Astrocyte of the cerebellum (primary cell): ENCODE data around the gene ZNF267.
"Not testable (repeated sequence)": the region's sequence is repeated elsewhere in the genome, so short reads cannot be mapped to it uniquely, and the experiment has no call there.

Source experiments
- DNase-seq: peaks from one replicate; pipeline ENCODE4 v3.0.0-alpha.2; 2011; ENCODE audit warnings: low read depth
- H3K4me3 ChIP-seq: 2 replicates; pipeline ENCODE4 v1.5.1; 2011; ENCODE audit warnings: mild to moderate bottlenecking, low read depth, low read length, moderate library complexity
- in situ Hi-C: cut with HindIII; loops from 2 replicates; pipeline ENCODE4 v1.10.0; 2017; ENCODE audit warnings: low sequenced_read_pairs
- TF ChIP-seq, protein P1 (sequence below): IDR thresholded peaks from 2 replicates; pipeline ENCODE4 v1.5.1; 2012; ENCODE audit warnings: low read length, low read depth, moderate library complexity, mild to moderate bottlenecking; ENCODE audit errors: missing control alignments

The ZNF267 gene

DNA sequence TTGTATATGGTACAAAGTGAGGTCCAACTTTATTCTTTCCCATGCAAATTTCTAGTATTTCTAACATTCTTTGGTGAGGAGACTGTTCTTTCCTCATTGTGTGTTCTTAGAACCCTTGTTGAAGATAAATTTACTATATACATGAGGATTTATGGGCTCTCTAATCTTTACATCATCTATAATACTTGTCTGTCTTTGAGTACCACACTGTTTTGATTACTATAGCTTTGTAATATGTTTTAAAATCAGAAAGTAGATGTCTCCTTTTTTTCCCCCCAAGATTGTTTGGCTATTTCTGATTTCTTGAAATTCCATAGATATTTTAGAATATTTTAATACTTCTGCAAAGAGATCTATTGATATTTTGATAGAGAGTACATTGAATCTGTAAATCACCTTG lies 23.7 kb downstream of the ZNF267 start:
- H3K4me3 ChIP-seq = no peak overlapping the region
- TF ChIP-seq, protein P1, sequence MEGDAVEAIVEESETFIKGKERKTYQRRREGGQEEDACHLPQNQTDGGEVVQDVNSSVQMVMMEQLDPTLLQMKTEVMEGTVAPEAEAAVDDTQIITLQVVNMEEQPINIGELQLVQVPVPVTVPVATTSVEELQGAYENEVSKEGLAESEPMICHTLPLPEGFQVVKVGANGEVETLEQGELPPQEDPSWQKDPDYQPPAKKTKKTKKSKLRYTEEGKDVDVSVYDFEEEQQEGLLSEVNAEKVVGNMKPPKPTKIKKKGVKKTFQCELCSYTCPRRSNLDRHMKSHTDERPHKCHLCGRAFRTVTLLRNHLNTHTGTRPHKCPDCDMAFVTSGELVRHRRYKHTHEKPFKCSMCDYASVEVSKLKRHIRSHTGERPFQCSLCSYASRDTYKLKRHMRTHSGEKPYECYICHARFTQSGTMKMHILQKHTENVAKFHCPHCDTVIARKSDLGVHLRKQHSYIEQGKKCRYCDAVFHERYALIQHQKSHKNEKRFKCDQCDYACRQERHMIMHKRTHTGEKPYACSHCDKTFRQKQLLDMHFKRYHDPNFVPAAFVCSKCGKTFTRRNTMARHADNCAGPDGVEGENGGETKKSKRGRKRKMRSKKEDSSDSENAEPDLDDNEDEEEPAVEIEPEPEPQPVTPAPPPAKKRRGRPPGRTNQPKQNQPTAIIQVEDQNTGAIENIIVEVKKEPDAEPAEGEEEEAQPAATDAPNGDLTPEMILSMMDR = no peak
- in situ Hi-C loops = no loop called here
- DNase-seq = no peak

DNA sequence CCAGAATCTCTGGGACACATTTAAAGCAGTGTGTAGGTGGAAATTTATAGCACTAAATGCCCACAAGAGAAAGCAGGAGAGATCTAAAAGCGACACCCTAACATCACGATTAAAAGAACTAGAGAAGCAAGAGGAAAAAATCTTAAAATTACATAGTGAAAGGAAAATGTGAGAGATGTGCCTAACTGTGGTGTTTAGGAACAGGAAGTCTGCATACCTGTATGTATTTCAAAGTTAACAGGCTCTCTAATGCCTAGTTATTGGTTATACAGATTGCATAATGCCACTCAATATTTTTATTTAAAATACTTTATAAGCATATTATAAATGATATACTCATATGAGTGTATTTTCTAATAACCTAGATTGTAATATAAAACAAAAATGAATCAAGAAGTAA lies 25.9 kb downstream of the ZNF267 start:
- no peak for DNase-seq
- no peak overlapping the region for H3K4me3 ChIP-seq
- TF ChIP-seq, protein P1 = no peak
- in situ Hi-C loops = no loop called here

DNA sequence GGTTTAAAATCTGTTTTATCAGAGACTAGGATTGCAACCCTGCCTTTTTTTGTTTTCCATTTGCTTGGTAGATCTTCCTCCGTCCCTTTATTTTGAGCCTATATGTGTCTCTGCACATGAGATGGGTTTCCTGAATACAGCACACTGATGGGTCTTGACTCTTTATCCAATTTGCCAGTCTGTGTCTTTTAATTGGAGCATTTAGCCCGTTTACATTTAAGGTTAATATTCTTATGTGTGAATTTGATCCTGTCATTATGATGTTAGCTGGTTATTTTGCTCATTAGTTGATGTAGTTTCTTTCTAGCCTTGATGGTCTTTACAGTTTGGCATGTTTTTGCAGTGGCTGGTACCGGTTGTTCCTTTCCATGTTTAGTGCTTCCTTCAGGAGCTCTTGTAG lies 31.0 kb downstream of the ZNF267 start:
- in situ Hi-C loops, H3K4me3 ChIP-seq, DNase-seq: not testable (repeated sequence)

DNA sequence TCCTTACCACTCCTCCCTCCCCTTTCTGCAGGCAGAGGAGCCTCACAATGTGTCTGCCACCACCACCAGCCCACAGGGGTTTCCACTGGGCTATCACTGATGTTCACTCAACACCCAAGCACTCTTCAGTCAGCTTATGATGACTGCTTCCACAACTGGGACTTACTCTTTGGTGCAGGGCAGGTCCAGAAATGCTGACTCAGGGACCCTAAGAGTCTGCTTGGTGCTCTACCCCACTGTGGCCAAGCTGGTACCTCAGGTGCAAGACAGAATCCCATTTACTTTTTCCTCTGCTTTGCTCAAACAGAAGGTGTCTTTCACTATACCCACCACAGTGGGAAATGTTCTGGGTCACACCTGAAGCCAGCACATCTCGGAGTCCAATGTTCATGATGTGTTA lies 40.1 kb downstream of the ZNF267 start:
- no peak for DNase-seq
- H3K4me3 ChIP-seq = no peak overlapping the region
- TF ChIP-seq, protein P1 = no peak
- in situ Hi-C loops = no loop called here

DNA sequence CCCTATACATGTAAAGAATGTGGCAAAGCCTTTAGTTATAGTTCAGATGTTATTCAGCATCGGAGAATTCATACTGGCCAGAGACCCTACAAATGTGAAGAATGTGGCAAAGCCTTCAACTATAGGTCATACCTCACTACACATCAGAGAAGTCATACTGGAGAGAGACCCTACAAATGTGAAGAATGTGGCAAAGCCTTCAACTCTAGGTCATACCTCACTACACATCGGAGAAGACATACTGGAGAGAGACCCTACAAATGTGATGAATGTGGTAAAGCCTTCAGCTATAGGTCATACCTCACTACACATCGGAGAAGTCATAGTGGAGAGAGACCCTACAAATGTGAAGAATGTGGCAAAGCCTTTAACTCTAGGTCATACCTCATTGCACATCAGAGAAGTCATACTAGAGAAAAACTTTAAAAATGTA lies 42.5 kb downstream of the ZNF267 start:
- in situ Hi-C loops = no loop called here
- TF ChIP-seq, protein P1 = no peak
- no peak overlapping the region for H3K4me3 ChIP-seq
- no peak for DNase-seq

DNA sequence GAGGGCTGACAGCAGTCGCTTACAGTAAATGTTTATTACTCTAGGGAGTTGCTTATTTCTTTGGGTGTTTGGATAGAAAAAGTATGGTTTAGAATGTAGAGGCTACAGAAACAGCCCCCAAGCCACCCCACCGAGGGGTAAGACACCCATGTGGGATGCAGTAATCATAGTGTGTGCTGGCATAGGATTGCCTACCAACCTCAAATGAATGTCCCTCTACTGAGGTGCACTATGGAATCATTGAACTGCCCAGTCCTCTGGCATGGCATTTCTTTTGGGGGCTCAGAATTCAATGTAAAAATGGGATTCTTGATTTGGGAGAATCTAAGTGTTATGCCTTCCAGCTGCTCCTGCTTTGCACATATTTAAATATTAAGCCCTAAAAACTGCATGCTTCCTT lies 46.8 kb downstream of the ZNF267 start:
- TF ChIP-seq, protein P1 = no peak
- no peak overlapping the region for H3K4me3 ChIP-seq
- no peak for DNase-seq
- in situ Hi-C loops = no loop called here

DNA sequence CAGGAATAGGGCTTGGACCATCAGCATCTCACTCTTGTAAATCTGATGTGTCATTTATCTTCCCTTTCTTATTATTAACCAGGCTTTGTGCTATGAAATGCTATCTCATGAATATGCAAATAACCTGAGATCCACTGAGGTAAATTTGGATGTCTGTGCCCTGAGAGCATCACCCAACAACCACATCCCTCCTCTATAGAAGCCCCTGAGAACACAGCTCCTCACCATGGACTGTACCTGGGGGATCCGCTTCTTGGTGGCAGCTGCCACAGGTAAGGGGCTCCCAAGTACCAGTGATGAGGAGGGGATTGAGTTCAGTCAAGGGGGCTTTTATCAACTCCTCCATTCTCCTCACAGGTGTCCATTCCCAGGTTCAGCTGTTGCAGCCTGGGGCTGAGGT lies 78.2 kb downstream of the ZNF267 start:
- H3K4me3 ChIP-seq, DNase-seq, in situ Hi-C loops: not testable (repeated sequence)

DNA sequence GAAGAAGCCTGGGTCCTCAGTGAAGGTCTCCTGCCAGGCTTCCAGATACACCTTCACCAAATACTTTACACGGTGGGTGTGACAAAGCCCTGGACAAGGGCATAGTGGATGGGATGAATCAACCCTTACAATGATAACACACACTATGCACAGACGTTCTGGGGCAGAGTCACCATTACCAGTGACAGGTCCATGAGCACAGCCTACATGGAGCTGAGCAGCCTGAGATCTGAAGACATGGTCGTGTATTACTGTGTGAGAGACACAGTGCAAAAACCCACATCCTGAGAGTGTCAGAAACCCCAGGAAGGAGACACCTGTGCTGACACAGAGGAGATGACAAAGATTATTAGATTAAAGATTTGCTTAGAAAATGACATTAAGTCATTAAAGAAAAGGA lies 78.6 kb downstream of the ZNF267 start:
- in situ Hi-C loops, H3K4me3 ChIP-seq, DNase-seq: not testable (repeated sequence)

DNA sequence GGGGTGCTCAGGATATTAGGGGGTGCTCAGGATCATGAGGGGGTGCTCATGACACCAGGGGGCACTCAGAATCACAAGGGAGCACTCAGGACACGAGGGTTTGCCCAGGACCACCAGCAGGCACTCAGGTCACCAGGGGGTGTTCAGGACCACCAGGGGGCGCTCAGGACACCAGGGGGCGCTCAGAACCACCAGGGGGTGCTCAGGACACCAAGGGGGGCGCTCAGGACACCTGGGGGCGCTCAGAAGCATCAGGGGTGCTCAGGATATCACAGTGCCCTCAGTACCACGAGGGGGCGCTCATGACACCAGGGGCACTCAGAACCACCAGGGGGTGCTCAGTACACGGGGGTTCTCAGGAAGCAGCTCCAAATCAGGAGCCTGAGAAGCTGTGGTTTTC lies 82.6 kb downstream of the ZNF267 start:
- H3K4me3 ChIP-seq, DNase-seq, in situ Hi-C loops: not testable (repeated sequence)

DNA sequence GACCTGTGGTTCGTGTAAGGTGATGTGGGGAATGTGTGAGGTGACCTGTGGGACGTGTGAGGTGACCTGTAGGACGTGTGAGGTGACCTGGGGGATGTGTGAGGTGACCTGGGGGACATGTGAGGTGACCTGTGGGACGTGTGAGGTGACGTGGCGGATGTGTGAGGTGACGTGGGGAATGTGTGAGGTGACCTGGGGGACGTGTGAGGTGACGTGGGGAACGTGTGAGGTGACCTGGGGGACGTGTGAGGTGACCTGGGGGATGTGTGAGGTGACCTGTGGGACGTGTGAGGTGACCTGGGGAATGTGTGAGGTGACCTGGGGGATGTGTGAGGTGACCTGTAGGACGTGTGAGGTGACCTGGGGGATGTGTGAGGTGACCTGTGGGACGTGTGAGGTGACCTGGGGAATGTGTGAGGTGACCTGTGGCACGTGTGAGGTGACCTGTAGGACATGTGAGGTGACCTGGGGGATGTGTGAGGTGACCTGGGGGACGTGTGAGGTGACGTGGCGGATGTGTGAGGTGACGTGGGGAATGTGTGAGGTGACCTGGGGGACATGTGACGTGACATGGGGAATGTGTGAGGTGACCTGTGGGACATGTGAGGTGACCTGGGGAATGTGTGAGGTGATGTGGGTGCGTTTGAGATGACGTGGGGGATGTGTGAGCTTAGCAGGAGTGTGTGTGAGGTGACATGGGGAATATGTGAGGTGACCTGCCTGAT lies 86.7 kb downstream of the ZNF267 start:
- in situ Hi-C loops, H3K4me3 ChIP-seq, DNase-seq: not testable (repeated sequence)
